Measurements from ENCODE around the gene CCDC60.

CCDC60 gene

GRCh38 chr12:119546340-119546739 is 211.8 kb downstream of the CCDC60 start:
- DNase-seq, result no peak

DNA sequence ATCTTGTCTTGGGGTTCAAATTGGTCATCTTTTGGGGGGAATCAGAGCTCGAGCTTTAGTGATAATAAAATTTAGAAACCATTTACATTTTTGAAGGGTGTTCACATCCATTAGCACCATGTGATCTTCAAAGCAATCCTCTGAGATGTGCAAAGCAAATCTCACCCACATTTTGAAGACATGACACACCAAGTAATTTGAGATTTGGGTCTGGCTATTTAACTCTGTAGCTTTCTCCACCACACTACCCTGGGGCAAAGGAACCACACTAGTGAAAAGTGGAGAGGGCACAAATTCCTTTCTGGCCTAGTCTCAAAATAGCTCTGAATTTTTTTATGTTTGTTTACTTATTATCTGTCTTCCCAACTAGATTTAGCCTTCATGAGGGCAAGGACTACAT is 212.5 kb downstream of the CCDC60 start:
- DNase-seq, result no peak

- no peak for DNase-seq
Observed at GRCh38 chr12:119556854-119557253, 222.3 kb downstream of the CCDC60 start.

DNA sequence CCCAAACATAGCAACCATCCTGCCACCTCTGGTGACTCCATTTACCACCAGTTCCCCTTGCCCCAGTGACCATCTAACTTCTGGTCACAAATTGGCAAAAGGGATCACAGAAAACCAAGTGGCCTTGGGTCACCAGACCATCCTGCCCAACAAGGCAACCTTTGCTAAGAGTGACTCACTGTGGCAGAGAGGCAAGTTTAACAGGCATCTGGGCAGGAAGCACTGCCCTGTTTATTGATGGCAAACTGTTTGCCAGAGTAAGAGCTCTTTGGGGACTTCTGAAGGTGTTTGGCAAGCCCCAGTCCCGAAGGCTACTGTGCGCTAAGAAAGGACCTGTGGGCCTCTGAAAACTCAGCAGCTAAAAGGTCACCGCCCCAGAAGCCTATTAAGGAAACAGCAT is 230.9 kb downstream of the CCDC60 start:
- no peak for DNase-seq

DNA sequence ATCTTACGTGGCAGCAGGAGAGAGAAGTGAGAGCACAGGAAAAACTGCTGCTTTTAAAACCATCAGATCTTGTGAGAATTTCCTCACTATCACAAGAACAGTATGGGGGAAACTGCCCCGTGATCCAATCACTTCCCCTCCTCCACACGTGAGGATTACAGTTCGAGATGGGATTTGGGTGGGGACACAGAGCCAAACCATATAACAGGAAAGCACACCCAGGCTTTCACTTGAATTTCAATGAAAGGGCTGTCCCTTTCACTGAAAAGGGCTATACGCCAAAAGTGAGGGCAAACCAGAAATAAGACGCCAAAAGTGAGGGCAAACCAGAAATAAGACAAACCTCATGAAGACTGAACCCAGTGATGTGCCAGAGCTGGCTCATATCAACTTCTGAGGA is 236.2 kb downstream of the CCDC60 start:
- DNase-seq, result no peak

DNA sequence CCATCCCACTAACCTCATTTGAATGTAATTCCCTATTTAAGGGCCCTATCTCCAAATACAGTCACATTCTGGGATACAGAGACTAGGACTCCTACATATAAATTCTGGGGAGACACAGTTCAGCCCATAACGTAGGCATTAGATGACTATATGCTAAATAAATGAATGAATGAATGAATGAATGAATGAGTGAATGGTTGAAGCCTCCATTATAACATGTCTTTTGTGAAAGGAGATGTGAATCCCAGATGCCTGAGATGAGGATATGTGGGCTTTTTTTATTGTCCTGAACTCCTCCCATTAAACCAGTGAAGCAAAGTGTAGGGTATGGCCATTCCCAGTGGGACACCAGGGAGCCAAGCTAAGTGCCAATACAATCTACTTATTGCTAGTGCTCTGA is 238.6 kb downstream of the CCDC60 start:
- no peak for DNase-seq

DNA sequence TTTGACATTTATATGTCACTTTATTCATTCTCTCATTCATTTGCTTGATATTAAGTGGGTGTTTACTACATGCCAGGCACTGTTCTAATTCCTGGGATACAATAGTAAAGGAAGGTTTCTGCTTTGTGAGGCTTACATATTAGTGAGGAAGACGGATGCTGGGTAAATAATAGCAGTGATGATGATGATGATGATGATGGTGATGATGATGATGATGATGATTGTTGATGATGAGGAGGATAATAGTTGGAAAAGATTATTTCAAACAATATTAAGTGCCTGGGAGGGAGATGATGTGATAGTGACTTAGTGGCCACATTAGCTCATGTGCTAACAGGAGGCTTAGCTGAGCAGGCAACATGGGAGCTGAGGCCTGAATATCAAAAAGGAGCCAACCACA is 239.7 kb downstream of the CCDC60 start:
- DNase-seq, result no peak

- peak; percentile 6 for DNase-seq
Observed at GRCh38 chr12:119576118-119576810, 241.7 kb downstream of the CCDC60 start.

- DNase-seq, result no peak
Observed at GRCh38 chr12:119576915-119577314, 242.4 kb downstream of the CCDC60 start.

DNA sequence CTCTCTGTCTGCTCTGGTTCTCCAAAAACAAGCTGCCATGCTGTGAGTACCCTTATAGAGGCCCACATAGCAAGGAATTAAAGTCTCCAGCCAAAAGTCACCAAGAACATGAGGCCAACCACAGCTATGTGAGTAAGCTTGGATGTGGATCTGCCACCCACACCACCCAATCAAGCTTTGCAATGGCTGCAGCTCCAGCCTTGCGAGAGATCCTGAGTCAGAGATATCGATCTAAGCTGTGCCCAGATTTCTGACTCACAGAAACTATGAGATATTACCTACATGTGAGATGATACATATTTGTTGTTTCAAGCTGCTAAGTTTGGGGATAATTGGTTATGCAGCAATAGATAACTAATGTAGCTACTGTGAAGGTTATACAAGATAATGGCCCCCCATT is 243.6 kb downstream of the CCDC60 start:
- DNase-seq, result no peak

DNA sequence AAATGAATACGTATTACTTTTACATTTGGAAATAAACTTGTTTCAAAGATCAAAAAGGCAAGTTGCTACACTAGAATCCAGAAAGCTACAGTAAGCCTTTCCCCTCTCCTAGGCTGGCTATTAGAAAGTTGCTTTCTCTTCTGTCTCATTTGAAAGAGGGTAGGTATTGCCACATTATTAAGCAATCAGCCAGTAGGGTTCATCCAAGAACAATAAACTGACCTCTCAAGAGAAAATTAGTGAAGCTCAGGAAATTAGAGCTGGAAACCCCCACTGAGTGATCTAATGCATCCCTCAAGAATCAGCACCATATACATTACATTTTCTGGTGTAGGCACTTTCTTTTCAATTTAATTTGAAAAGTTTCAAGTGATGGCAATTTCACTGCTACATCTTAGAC is 254.6 kb downstream of the CCDC60 start:
- DNase-seq, result peak; percentile 3

- no peak for DNase-seq
Observed at GRCh38 chr12:119589634-119590033, 255.1 kb downstream of the CCDC60 start.

Data from eye (tissue), 1 donor.